Inflammatory macrophage treated with lipopolysaccharide for 4 hours (primary cell): ENCODE measurements around the gene PIEZO1.
"Not testable (repeated sequence)": the region's sequence is repeated elsewhere in the genome, so short reads cannot be mapped to it uniquely, and the experiment has no call there.

Experiments used
- DNase-seq: peaks from one replicate; pipeline ENCODE4 v3.0.0-alpha.2; 2020

Gene PIEZO1

GRCh38 chr16:88781140-88782077 lies 3.6 kb downstream of the PIEZO1 start:
- peak; percentile 91 for DNase-seq

DNA sequence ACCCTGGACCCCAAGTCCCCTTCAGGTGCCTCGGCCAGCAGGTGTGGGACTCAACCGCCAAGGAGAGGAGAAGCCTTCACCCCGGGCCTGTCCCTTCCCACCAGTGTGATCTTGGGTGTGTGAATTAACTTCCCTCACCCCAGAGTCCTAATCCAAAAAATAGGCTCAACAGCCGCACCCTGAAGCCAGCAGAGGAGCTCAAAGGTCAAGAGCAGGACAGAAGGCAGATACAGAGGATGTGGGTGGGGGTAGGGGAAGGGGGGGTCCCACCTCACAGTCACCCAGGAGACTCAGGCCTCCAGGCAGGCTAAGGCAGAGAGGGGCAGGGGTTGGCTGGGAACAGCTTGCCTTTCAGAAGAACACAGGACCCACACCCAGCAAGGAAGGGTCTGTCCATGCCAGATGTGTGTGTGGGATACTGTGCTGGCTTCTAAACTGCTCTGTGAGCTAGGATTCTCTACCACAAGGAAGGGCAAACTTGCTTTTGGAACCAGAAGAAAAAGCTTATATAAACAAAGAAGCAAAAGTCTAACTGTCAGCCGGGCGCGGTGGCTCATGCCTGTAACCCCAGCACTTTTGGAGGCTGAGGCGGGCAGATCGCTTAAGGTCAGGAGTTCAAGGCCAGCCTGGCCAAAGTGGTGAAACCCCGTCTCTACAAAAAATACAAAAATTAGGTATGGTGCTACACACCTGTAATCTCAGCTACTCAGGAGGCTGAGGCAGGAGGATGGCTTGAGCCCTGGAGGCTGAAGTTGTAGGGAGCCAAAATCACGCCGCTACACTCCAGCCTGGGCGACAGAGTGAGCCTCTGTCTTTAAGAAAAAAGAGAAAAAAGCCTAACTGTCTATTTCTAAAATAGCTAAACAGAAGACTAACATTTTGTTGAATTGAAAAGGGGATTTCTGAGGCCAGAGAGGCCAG lies 4.6 kb downstream of the PIEZO1 start:
- no peak for DNase-seq

- no peak for DNase-seq
These were observed 5.4 kb downstream of the PIEZO1 start for GRCh38 chr16:88779406-88780141.

GRCh38 chr16:88778541-88779065 lies 6.4 kb downstream of the PIEZO1 start:
- no peak for DNase-seq

DNA sequence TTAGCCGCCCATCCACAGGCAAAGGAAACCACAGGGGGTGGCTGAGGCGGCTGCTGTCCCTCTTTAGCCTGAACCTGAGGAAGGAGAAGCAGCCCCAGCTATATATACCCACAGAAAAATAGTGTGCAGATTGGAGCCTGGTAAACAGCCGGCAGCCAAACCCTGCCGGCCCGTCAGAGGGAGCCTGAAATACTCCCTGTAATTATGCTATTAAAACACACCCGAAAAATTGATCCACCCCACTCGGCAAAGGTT lies 6.8 kb downstream of the PIEZO1 start:
- DNase-seq = no peak

DNA sequence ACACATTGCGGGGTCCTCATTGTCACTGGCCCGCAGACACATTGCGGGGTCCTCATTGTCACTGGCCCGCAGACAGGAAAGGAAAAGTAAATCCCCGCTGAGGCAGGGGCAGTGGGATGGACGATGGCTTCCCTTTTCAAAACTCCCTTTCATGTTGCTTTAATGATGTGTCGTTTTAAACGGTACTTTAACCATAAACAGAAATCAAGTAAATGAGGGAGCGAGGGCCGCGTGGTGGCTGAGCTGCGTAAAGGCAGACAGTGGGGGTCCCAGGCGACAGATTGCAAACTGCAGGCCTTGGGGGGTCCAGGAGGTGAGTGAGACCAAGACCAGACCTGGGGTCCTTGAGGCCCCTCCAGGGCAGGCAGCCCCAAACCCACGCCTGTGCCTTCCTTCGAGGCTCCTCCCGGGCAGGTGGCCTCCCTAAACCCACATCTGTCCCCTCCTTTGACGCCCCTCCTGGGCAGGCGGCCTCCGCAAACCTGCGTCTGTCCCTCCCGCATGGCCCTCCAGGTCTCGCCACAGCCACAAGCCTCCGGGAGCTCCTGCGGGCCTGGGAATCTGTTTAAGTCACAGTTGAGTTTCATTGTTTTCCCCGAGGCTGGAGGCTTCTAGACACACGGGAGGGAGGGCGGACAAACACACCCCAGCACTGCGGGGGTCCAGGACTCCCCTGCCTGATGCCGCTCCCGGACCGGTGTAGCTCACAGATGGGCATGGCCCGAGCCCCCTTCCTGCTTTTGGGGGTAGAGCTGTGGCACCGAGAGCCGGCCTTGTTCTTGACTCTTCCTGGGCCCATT lies 7.3 kb downstream of the PIEZO1 start:
- DNase-seq = no peak

DNA sequence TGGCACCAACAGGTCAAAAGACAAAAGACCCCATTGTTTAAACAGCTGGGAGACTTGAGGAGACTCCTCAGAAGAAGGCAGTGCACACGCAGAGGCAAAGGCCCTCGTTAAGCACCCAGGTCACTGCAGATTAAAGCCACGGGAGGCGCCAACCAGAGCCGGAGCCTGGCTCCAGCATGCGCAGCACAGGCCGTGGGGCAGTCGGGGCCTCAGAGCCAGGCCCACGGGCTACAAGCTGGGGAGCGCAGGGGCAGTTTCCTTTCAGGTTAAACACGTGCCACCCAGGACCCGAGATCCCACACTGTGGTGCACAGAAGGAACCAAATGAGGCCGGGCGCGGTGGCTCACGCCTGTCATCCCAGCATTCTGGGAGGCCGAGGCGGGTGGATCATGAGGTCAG lies 9.2 kb downstream of the PIEZO1 start:
- DNase-seq = no peak

DNA sequence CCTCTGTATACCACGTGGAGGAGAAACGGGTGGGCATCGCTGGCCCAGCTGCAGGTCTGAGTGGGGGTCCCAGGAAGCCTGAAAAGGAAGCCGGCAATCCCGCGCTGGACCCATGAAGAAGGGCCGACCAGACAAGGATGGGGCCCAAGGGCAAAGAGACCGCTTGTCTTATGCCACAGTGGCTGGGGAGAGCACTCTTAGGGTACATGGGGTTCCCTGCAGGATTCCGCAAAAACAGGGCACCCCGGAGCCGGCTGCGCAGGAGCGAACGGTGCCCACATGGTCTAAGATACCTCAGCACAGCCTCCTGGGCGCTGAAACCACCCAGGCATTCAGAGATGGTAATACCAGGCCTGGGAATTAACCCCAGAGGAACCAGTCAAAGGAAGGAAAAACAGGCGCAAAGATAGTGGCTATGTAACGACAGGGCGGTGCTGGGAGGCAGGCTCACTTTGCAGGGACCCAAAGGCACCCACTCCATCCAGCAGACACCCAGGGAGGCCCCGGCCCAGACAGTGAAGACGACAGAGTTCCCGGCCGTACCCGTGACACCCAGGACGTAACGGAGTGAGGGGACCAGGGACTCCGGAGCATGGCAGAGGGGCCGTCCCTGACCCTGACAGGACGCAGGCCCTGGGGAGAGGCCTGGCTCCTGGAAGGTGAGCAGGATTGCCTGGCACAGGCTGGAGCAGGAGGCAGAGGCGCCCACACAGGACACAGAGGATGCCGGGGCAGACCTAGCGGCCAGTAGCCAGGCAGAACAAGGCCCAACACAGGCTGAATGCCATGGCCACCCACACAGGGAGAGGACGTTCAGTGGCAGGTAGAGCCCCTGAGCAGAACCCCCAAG lies 10.3 kb downstream of the PIEZO1 start:
- DNase-seq = no peak

- peak; percentile 85 for DNase-seq
These were observed 11.2 kb downstream of the PIEZO1 start for GRCh38 chr16:88773812-88774291.

DNA sequence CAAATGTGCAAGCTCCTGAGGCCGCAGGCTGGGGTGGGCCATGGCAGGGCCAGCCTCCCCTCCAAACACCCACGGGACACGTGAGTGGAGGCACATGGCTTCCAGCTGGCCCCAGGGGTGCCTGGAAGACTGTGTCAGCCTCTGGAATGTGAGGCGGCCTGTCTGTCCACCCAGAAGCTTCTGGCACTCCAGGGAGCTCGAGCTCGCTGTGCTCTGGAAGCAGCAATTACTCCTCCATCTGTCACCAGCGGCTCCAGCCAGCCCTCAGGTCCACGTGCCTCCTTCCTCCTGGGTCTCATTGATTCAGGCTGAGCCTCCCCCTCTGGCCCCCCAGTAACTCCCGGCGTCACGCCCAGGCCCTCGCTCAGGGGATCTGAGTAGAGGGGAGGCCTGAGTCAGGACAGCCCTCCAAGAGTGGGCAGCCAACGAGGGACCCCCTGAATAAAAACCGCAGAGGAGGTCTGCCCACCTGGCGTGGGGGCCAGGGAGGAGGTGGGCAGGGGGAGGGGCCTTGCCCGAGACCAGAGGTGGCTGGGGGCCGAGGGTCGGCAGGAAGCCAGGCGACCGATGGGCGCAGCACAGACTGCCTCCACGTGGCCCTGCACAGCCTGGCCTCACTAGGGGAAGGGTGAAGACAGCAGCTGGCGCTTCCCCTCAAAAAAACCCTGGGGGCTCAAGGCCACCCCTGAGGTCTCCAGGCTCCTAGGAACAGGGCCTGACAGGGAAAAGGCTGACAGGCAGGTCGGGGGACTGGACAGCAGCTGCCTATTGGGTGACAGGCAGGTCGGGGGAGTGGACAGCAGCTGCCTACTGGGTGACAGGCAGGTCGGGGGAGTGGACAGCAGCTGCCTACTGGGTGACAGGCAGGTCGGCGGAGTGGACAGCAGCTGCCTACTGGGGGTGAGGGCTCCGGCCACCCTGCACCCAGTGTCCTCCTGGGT lies 11.9 kb downstream of the PIEZO1 start:
- no peak for DNase-seq

DNA sequence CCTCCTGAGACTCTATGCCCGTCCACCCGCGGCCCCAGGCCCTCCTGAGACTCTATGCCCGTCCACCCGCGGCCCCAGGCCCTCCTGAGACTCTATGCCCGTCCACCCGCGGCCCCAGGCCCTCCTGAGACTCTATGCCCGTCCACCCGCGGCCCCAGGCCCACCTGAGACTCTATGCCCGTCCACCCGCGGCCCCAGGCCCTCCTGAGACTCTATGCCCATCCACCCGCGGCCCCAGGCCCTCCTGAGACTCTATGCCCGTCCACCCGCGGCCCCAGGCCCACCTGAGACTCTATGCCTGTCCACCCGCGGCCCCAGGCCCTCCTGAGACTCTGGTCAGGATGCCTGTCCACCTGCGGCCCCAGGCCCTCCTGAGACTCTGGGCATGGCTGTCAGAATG lies 13.2 kb downstream of the PIEZO1 start:
- DNase-seq = not testable (repeated sequence)

- DNase-seq = no peak
These were observed 13.7 kb downstream of the PIEZO1 start for GRCh38 chr16:88771294-88771772.

- peak; percentile 59 for DNase-seq
These were observed 14.3 kb downstream of the PIEZO1 start for GRCh38 chr16:88770461-88771293.

DNA sequence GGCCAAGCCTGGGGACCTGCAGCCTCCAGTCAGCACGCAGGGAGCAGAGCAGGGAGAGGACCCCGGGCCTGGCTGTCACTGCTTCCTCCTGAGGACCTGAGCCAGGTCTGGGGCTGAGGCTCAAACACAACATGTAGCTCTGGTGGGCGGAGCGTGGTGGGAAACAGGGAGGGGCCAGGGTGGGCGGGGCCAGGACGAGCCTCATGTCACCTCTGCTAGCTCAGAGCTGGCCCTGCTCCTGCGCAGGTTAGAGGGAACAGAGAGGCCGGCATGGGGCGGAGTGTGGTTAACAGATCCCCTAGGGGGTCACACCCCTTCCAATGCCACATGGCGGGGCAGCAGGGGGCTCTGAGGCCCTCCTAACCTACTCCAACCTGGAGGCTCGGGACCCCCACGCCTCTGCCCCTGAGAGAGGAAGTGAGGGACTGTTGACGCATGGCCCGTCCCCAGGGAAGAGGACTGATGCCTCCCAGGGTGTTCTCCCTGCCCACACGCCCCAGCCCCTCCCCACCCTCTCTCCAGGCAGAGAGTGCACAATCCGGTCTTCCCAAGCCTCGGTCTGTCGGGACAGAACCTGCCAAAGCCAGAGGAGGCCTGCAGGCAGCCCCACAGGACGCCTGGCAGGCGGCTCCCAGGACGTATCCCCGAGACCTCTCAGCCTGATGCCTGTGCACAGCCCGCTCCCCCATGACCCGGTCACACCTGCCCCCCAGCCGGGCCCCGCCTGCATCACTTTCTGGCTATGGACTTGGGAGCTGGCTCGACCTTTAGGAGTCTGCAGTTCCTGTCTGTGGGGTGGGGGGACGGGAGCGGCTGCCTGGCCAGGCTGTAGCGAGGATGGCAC lies 15.2 kb downstream of the PIEZO1 start:
- no peak for DNase-seq

- no peak for DNase-seq
These were observed 16.8 kb downstream of the PIEZO1 start for GRCh38 chr16:88768071-88768783.

- DNase-seq = no peak
These were observed 17.4 kb downstream of the PIEZO1 start for GRCh38 chr16:88767546-88768070.

DNA sequence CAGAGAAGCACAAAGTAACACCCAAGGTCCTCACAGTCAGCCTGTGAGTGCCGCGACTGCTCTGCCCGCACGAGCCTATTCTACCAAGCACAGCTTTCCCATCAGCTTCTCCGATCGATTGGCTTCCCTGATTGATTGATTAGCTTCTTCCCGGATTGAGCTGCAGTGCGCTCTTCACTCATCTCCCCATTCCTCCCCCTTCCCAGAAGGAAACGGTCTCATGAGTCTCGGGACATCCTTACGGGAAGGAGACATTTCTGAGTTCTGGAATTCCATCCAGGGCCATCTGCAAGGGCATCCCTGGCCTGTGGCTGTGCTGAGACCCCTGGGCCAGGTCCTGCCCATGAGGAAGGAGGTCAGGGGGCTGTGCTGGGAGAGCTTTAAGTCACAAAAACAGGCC lies 18.0 kb downstream of the PIEZO1 start:
- DNase-seq = no peak
